ENCODE measurements around the gene AGMO. TPM values are rescaled to one million over a fixed set of nuclear protein-coding genes. Genes with fewer than 3 reads are reported as not detected.

Gene AGMO
- total RNA-seq, 2 donors from 2014 or later, result 0.27 to 13.5 TPM

DNA sequence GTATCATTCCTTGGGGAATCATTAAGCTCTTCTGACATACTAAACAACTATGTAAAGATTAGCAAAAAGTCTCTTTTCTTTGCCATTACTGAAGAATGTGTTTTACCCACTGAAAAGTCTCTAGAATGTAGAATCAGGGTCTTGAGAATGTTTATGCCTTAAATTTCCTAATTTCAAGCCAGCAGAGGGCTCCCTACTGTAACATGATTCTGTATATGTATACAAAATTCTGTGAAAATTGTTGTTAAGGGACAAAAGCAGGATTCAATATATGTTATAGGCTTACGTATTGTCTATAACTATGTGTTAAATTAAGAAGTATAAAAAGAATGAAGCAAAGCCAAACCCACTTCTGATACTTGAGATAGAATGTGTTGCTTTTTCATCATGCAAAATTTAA lies 362.3 kb downstream of the AGMO start:
- no peak for TF ChIP-seq POLR2A (IDR thresholded peaks at IDR 0.05)
- TF ChIP-seq, protein P1, sequence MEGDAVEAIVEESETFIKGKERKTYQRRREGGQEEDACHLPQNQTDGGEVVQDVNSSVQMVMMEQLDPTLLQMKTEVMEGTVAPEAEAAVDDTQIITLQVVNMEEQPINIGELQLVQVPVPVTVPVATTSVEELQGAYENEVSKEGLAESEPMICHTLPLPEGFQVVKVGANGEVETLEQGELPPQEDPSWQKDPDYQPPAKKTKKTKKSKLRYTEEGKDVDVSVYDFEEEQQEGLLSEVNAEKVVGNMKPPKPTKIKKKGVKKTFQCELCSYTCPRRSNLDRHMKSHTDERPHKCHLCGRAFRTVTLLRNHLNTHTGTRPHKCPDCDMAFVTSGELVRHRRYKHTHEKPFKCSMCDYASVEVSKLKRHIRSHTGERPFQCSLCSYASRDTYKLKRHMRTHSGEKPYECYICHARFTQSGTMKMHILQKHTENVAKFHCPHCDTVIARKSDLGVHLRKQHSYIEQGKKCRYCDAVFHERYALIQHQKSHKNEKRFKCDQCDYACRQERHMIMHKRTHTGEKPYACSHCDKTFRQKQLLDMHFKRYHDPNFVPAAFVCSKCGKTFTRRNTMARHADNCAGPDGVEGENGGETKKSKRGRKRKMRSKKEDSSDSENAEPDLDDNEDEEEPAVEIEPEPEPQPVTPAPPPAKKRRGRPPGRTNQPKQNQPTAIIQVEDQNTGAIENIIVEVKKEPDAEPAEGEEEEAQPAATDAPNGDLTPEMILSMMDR (IDR thresholded peaks at IDR 0.05), result no peak
- TF ChIP-seq POLR2AphosphoS5 (IDR thresholded peaks at IDR 0.05), result no peak
- WGBS, result 75% methylated on average over 1 of the region's 1 CpG
- no peaks in the 10 kb centered on the region for H3K9me3 ChIP-seq
- H3K27me3 ChIP-seq (replicated peaks; ENCODE audit: insufficient read depth), result no peaks in the 10 kb centered on the region
- no peak overlapping the region for H3K27ac ChIP-seq
- H3K4me3 ChIP-seq, result no peak overlapping the region
- H3K4me1 ChIP-seq (replicated peaks), result no peaks in the 10 kb centered on the region
- intact Hi-C loops (cut with DNase I), result no loop called here
- no peak for DNase-seq (ENCODE audit: low spot score)
- H3K36me3 ChIP-seq, result no peaks in the 10 kb centered on the region

DNA sequence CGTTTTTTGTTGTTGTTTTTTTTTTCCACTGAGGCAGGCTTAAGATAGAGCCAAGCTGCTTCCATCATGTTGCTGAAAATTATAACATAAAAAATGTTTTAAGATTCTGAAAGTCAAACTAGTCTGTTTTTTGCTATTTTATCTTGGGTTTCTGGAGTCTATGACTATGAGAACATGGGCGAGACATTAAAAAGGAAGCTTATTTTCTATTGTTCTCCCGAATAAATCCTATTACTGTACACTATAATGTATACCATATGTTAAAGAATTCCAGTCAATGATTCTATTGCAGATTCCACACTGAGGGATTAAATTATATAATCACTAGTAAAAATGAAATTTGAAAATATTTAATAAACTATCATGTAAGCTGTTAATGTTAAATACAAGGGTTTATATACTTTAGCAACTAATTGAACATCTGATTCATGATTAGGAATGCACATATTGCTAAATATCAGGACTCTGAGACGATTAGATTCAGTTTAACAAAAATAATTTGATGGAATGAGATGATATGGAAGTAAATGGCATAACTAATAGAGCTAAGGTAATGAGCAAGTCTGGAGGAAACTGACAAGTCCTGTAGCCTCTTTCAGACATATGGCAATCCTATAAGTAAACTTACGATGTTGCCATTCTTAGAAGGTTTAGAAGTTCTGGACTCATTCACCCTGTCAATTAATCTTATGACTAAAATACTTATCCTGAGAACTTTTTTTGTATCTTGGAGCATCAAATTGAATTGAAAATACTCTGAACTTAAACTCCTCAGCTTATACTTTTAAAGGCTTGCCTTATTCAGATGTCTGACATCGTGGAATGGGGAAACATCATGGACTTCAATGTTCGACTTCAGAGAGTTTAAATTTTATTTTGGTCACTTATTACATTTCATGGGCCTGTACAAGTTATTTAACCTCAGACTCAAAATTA lies 364.5 kb downstream of the AGMO start:
- TF ChIP-seq POLR2AphosphoS5 (IDR thresholded peaks at IDR 0.05), result no peak
- Histone ChIP-seq H3K27ac (no peak overlapping the region), H3K27me3 (replicated peaks; ENCODE audit: insufficient read depth) (no peaks in the 10 kb centered on the region), H3K4me3 (no peak overlapping the region), H3K9me3 (no peaks in the 10 kb centered on the region), H3K36me3 (no peaks in the 10 kb centered on the region), H3K4me1 (replicated peaks) (no peaks in the 10 kb centered on the region)
- DNase-seq (ENCODE audit: low spot score), result no peak
- WGBS, result 76% methylated on average over 7 of the region's 7 CpGs
- intact Hi-C loops (cut with DNase I), result no loop called here

- Histone ChIP-seq H3K27me3 (replicated peaks; ENCODE audit: insufficient read depth) (no peaks in the 10 kb centered on the region), H3K27ac (no peak overlapping the region), H3K9me3 (no peaks in the 10 kb centered on the region), H3K36me3 (no peaks in the 10 kb centered on the region), H3K4me3 (no peak overlapping the region), H3K4me1 (replicated peaks) (no peaks in the 10 kb centered on the region)
- DNase-seq (ENCODE audit: low spot score), result no peak
- intact Hi-C loops (cut with DNase I), result no loop called here
- 100% methylated on average over 1 of the region's 1 CpG for WGBS
- TF ChIP-seq POLR2AphosphoS5 (IDR thresholded peaks at IDR 0.05), result no peak
- TF ChIP-seq POLR2A (IDR thresholded peaks at IDR 0.05), result no peak
- TF ChIP-seq, protein P1 (IDR thresholded peaks at IDR 0.05), result no peak
Measured at GRCh38 chr7:15178065-15178464, 383.8 kb downstream of the AGMO start.

DNA sequence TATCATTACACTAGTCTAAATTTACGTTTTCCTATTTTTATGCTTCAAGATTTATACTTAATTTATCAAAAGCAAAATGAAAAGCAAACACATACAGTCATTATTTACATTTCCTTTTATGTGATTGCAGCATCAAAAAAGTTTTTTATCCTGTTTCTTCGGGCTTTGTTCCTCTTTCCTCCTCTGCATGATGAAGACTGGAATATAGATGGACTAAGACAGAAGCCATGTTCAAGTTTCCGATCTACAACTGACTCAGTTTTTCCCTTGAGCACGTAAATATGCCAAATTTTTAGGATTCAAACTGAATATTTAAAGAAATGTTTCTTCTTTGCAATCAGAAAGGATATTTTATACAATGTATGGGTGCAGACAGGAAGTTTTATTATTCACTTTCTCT lies 385.7 kb downstream of the AGMO start:
- Histone ChIP-seq H3K27me3 (replicated peaks; ENCODE audit: insufficient read depth) (no peaks in the 10 kb centered on the region), H3K4me3 (no peak overlapping the region), H3K9me3 (no peaks in the 10 kb centered on the region), H3K4me1 (replicated peaks) (no peaks in the 10 kb centered on the region), H3K27ac (no peak overlapping the region), H3K36me3 (no peaks in the 10 kb centered on the region)
- WGBS, result 43% methylated on average over 4 of the region's 4 CpGs
- DNase-seq (ENCODE audit: low spot score), result no peak
- intact Hi-C loops (cut with DNase I), result no loop called here
- no peak for TF ChIP-seq POLR2AphosphoS5 (IDR thresholded peaks at IDR 0.05)
- no peak for TF ChIP-seq POLR2A (IDR thresholded peaks at IDR 0.05)
- TF ChIP-seq, protein P1 (IDR thresholded peaks at IDR 0.05), result no peak

- DNase-seq (ENCODE audit: low spot score), result no peak
- Histone ChIP-seq H3K4me1 (replicated peaks) (no peaks in the 10 kb centered on the region), H3K36me3 (no peaks in the 10 kb centered on the region), H3K9me3 (no peaks in the 10 kb centered on the region), H3K27ac (no peak overlapping the region), H3K27me3 (replicated peaks; ENCODE audit: insufficient read depth) (no peaks in the 10 kb centered on the region), H3K4me3 (no peak overlapping the region)
- TF ChIP-seq POLR2AphosphoS5 (IDR thresholded peaks at IDR 0.05), result no peak
- TF ChIP-seq, protein P1 (IDR thresholded peaks at IDR 0.05), result no peak
- no peak for TF ChIP-seq POLR2A (IDR thresholded peaks at IDR 0.05)
- WGBS, result 62% methylated on average over 1 of the region's 1 CpG
- intact Hi-C loops (cut with DNase I), result no loop called here
Measured at GRCh38 chr7:15175152-15175551, 386.7 kb downstream of the AGMO start.

All from prostate gland (tissue), 2 donors.